NOMO-1 treated with DMSO at 0.1 percent for 48 hours (cell line): ENCODE measurements around the gene FNBP1.
A peak's percentile ranks its signal among the peaks of the same experiment; 100 is the strongest.
"Not testable (repeated sequence)": the region's sequence is repeated elsewhere in the genome, so short reads cannot be mapped to it uniquely, and the experiment has no call there.

Source experiments
- DNase-seq: peaks from one replicate; lab custom pipeline; 2025; ENCODE audit not compliant: unreplicated experiment; lab: John Stamatoyannopoulos, UW

FNBP1 gene

DNA sequence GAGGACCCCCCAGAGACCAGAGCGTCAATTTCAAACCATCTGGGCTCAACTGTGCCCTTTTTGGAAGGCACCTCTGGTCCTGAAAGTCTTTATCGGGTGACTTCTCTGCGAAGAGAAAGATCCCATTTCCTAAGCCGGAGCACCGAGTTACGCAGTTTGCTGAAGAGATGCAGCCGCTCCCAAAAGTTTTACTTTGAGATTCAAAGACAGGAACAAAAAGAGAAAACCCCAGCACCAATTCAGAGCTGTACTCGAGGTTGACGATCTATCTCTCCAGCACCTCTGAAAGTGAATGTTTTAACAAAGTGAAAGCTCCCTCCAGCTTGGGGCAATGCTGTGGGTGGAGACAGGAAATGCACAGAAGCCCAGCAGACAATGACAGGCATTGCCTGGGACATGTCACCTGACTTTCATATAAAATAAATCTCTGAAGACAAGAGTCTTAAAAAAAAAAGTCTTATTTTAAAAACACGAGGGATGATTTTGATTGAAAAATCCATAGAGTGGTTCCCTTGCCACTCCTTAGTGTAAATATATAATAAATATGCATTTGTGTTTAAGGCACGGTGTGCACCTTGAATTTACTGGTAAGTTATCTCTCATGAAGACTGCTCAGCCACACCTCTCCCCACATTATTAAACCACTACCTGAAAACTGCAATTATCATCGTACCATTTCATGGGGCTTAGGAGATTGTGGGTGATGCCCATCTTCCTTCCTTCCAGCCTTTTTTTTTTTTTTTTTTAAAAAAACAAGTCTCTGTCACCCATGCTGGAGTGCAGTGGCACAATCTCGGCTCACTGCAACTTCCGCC lies 79.9 kb downstream of the FNBP1 start:
- peak; percentile 66 for DNase-seq

DNA sequence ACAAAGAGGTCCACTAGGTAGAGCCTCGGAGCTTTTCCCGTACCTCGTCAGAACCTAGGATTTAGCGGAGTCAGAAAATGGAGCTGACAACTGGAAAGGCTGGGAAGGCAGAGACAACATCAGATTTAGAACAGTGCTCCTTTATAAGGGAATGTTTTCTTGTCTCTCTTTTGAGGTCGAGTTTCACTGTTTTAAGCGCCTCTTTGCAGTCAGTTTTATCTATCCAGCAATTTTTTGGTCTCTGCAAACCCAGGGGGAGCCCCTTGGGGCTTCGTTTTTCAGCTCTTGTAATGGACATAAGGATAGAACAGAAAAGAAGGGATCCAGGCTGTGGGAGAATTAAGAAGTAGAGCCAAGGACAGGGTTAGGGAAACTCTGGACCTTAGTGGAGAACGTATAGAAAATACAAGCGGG lies 80.5 kb downstream of the FNBP1 start:
- no peak for DNase-seq

DNA sequence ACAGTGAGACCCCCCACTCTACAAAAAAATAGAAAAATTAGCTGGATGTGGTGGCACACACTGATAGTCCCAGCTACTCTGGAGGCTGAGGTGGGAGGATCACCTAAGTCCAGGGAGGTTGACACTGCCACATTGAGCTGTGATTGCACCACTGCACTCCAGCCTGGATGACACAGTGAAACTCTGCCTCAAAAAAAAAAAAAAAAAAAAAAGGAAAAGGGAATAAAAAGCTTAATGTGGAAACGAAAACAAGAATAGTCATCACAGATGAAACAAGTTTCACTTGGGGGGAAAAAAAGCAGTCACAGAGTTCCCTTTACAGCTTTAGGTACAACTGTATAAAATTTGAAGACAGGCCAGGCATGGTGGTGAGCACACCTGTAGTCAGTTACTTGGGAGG lies 84.2 kb downstream of the FNBP1 start:
- DNase-seq = no peak

- peak; percentile 77 for DNase-seq
These were observed 88.0 kb downstream of the FNBP1 start for GRCh38 chr9:129954868-129955550.

GRCh38 chr9:129953736-129954135 lies 89.3 kb downstream of the FNBP1 start:
- no peak for DNase-seq

- DNase-seq = no peak
These were observed 90.7 kb downstream of the FNBP1 start for GRCh38 chr9:129952337-129952736.

- no peak for DNase-seq
These were observed 93.2 kb downstream of the FNBP1 start for GRCh38 chr9:129949821-129950220.

DNA sequence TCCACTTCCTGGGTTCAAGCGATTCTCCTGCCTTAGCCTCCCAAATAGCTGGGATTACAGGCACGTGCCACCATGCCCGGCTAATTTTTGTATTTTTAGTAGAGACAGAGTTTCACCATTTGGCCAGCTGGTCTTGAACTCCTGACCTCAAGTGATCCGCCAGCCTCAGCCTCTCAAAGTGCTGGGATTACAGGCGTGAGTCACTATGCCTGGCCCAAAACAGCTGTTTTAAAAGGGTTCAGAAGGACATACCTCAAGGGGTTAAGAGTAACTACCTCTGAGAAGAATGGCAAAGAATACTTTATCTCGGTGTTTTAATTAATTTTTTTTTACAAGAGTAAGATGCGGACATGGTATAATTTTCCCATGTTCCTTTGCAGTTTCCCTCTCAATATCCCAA lies 94.4 kb downstream of the FNBP1 start:
- not testable (repeated sequence) for DNase-seq

DNA sequence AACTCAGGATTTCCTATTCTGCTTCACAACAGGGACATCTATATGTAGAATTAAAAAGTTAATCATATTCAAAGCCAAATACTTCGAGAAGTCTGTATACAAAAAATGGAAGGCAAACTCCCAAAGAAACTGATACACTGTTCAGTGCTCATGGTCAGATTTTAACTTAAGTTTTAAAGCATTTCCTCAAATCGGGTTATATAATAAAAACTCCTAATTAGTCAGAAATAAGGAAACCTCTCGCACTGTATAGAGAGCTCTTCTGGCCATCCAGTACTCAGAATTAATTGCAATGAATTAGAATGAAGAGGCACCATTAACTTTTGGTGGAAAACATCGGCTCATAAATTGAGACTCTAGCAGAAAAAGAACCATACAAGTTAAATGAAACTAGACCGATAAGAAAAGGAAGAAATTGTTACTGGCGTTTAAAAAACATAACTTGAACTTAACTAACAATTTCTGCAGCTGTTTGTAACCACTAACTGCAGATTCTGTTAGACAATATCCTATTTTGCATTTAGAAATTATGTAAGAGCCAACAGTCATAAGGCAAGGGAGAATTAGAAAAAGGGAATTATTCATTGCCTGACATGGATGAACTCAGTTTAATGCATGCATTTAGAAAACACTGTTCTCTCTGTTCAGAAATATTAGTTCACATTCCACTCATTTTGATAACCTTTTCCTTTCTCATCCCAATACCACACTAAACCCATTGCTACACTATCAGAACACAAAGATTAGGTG lies 96.6 kb downstream of the FNBP1 start:
- peak; percentile 79 for DNase-seq

- peak; percentile 80 for DNase-seq
These were observed 97.7 kb downstream of the FNBP1 start for GRCh38 chr9:129945314-129945713.

DNA sequence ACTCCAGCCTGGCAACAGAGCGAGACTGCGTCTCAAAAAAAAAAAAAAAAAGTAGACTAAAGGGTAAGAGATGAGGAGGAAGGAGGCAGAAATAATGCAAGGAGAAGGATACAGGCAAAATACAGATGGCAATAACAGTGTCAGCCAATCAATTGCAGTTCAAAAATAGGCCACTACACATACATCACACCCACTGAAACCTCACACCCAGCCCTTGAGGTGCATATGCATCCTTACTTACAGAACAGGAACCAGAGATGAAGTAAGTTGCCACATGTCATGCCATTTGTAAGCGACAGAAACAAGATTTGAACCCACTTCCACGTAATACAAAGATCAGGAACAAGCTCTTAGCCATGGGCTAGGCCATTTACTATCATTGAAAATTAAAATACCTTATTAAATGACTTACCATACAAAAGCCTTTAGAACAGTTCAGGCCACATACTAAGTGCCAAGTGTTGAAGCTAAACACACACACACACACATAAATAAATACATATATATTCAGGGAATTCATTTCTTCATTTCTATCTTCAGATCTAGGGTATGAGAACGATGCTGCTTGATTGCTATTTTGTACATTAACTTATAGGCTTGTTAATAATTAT lies 98.4 kb downstream of the FNBP1 start:
- DNase-seq = peak; percentile 86

DNA sequence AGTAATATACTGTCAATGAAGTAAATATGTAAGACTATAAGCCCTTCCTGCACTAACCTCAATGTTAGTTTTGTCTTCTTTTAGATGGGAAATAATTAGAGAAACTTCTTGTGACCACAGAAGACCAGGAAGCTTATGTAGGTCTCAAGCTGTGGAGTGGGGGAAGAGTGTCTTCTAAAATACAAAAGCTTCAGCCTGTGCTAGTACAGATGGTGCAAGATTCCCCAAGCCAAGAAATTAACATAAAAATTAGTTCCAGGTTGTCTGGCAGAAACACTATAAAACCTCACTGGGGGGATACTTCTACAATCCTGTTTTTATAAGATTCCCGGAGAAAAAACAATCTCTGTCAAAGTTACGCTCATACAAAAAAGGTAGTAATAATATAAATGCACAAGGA lies 103.6 kb downstream of the FNBP1 start:
- peak; percentile 24 for DNase-seq

DNA sequence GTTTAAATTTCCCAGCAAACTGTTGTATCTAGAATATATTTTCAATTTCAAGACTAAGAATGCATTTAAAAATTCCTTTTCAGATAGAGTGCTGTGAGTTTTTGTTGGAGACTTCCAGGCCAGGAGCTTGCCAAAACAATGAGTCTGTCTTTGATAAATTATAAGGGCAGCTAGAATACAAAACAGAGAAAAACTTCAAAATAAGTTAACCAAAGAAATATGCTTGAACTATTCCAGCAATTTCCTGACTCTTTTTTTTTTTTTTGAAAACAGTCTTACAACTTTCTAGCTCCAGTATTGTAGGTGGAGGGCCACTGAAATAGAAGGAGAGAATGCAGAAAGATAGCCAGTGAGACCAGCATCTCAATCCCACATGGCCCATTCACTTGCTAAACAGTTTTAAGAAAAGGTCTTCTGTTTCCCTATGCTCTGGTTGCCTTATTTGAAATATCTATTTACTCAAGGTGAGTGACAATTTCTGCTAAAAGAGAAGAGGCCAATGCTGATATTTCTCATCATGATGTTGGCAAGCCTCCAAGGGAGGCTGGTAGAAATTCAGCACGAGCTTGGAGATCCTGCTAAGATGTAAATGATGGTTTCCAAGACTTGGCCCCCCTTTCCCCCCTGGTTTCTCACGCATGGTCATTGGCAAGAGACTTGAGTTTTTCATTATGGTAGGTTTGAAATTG lies 104.6 kb downstream of the FNBP1 start:
- no peak for DNase-seq

DNA sequence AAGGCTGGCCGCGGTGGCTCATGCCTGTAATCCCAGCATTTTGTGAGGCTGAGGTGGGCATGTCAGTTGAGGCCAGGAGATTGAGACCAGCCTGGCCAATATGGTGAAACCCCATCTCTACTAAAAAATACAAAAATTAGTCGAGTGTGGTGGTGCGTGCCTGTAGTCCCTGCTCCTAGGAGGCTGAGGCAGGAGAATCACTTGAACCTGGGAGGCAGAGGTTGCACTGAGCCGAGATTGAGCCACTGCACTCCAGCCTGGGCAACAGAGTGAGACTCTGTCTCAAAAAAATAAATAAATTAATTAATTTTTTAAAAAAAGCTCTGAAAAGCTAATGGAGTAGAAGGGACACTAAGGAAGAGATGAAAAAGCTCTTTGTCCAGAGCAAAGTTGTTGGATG lies 105.1 kb downstream of the FNBP1 start:
- not testable (repeated sequence) for DNase-seq

GRCh38 chr9:129936222-129936621 lies 106.8 kb downstream of the FNBP1 start:
- DNase-seq = no peak

GRCh38 chr9:129934780-129935179 lies 108.2 kb downstream of the FNBP1 start:
- peak; percentile 46 for DNase-seq

GRCh38 chr9:129934041-129934591 lies 108.9 kb downstream of the FNBP1 start:
- no peak for DNase-seq

- DNase-seq = no peak
These were observed 109.6 kb downstream of the FNBP1 start for GRCh38 chr9:129933185-129934040.

DNA sequence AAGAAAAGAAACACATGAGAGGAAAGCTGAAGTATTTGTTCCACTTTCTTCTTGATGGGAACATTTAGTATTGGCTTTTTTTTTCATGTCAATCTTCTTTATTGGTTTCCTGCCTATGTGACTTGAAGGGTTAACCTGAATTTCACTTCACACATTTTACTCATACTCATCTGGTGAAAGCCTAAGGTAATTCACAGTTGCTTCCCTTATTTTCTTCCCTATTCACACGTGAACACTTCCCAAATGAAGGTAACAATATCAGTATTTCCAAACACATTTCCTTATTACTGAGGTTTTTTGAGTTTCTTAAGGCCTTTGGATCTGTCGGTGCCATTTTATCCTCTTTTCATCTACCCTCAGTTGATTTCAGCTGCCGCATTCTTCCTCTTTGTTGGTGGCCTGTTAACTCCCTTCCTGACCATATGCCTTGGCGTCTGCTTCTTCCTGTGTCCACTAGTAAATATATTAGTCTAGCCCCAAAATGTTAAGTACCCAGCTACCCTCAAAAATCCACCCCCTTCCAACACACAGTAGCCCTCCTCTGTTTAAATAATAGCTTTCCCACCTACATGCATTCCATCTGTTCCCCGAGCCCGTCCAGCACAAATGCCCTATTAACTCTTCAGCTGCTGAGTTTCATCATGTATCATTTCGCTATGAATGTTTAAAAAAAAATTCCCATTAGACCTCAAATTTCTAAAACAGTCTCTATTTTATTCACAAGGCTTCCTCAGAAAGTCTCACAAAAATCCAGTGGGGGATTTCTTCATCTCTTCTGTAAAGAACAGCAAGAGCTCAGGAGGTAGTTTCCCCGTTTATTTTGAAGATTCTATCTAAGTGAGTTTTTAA lies 110.5 kb downstream of the FNBP1 start:
- DNase-seq = peak; percentile 30
